HL-60 (cell line): Measurements from ENCODE around the gene MYBPC2.

Experiments
- CTCF ChIP-seq: IDR thresholded peaks from one replicate; pipeline ENCODE4 v1.5.1; 2011; ENCODE audit warnings: low read length, control low read depth, inconsistent platforms; ENCODE audit not compliant: insufficient read depth
- POLR2AphosphoS5 ChIP-seq: IDR thresholded peaks from 2 replicates; pipeline ENCODE4 v1.6.1; 2012; ENCODE audit warnings: low read depth
- TF ChIP-seq, protein P1 (sequence below): IDR thresholded peaks from 2 replicates; pipeline ENCODE4 v1.6.1; 2012; ENCODE audit warnings: low read depth; ENCODE audit not compliant: insufficient replicate concordance

DNA sequence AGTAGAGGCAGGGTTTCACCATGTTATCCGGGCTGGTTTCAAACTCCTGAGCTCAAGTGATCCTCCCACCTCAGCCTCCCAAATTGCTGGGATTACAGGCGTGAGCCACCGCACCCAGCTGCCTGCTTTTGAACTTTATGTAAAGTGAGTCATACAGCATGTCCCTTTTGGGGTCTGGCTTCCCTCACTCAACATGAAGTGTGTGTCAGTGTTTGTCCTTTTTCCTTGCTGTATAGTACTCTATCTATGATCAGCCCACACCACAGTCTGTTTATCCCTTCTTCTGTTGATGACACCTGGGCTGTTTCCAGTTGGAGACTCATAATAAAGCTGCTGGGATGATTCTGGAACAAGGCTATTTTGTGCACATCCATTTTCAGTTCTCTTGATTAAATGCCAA, 11.9 kb upstream of the MYBPC2 start:
- TF ChIP-seq, protein P1, sequence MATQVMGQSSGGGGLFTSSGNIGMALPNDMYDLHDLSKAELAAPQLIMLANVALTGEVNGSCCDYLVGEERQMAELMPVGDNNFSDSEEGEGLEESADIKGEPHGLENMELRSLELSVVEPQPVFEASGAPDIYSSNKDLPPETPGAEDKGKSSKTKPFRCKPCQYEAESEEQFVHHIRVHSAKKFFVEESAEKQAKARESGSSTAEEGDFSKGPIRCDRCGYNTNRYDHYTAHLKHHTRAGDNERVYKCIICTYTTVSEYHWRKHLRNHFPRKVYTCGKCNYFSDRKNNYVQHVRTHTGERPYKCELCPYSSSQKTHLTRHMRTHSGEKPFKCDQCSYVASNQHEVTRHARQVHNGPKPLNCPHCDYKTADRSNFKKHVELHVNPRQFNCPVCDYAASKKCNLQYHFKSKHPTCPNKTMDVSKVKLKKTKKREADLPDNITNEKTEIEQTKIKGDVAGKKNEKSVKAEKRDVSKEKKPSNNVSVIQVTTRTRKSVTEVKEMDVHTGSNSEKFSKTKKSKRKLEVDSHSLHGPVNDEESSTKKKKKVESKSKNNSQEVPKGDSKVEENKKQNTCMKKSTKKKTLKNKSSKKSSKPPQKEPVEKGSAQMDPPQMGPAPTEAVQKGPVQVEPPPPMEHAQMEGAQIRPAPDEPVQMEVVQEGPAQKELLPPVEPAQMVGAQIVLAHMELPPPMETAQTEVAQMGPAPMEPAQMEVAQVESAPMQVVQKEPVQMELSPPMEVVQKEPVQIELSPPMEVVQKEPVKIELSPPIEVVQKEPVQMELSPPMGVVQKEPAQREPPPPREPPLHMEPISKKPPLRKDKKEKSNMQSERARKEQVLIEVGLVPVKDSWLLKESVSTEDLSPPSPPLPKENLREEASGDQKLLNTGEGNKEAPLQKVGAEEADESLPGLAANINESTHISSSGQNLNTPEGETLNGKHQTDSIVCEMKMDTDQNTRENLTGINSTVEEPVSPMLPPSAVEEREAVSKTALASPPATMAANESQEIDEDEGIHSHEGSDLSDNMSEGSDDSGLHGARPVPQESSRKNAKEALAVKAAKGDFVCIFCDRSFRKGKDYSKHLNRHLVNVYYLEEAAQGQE = no peak
- no peak for TF ChIP-seq CTCF
- no peak for TF ChIP-seq POLR2AphosphoS5
